ENCODE results near the gene RGL1.

DNA sequence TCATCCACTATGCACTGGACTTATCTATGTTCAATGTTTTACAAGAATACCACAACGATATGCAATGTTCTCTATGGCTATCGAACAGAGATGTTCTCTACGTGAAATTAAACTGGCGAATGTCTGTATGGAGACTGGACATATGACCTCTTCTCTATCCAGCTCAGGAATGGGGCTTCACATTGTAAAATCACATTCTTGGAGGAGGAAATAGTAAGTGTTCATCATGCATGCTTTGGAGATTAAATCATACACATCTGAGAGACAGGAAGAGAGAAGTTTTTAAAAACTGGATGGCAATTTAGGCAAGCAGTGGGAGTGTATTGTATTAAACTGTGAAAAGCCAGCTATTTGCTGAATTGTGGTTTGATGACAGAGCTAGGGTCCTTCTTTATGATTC is 47.9 kb upstream of the RGL1 start:
- TF ChIP-seq, protein P1, sequence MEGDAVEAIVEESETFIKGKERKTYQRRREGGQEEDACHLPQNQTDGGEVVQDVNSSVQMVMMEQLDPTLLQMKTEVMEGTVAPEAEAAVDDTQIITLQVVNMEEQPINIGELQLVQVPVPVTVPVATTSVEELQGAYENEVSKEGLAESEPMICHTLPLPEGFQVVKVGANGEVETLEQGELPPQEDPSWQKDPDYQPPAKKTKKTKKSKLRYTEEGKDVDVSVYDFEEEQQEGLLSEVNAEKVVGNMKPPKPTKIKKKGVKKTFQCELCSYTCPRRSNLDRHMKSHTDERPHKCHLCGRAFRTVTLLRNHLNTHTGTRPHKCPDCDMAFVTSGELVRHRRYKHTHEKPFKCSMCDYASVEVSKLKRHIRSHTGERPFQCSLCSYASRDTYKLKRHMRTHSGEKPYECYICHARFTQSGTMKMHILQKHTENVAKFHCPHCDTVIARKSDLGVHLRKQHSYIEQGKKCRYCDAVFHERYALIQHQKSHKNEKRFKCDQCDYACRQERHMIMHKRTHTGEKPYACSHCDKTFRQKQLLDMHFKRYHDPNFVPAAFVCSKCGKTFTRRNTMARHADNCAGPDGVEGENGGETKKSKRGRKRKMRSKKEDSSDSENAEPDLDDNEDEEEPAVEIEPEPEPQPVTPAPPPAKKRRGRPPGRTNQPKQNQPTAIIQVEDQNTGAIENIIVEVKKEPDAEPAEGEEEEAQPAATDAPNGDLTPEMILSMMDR (IDR thresholded peaks at IDR 0.05; ENCODE audit: low read length): no peak
- TF ChIP-seq EZH2 (IDR thresholded peaks at IDR 0.05; ENCODE audit: borderline replicate concordance, low read length): no peak
